HG03354 (cell line): Measurements from ENCODE around the gene STIM2.
"Not testable (repeated sequence)": the region's sequence is repeated elsewhere in the genome, so short reads cannot be mapped to it uniquely, and the experiment has no call there.

Experiments
- ATAC-seq: cut with Tn5 transposase; IDR thresholded peaks from one replicate; pipeline ENCODE4 v1.9.1; 2021; ENCODE audit warnings: mild to moderate bottlenecking; ENCODE audit not compliant: unreplicated experiment, poor library complexity, severe bottlenecking

Gene STIM2

GRCh38 chr4:26860157-26860921, at the start of gene STIM2:
Gene STIM2 (plus strand): TSS chr4:26860841.
- peak; percentile 60 for ATAC-seq

- ATAC-seq: not testable (repeated sequence)
Observed at GRCh38 chr4:26811571-26811970, 49.1 kb upstream of the STIM2 start.

DNA sequence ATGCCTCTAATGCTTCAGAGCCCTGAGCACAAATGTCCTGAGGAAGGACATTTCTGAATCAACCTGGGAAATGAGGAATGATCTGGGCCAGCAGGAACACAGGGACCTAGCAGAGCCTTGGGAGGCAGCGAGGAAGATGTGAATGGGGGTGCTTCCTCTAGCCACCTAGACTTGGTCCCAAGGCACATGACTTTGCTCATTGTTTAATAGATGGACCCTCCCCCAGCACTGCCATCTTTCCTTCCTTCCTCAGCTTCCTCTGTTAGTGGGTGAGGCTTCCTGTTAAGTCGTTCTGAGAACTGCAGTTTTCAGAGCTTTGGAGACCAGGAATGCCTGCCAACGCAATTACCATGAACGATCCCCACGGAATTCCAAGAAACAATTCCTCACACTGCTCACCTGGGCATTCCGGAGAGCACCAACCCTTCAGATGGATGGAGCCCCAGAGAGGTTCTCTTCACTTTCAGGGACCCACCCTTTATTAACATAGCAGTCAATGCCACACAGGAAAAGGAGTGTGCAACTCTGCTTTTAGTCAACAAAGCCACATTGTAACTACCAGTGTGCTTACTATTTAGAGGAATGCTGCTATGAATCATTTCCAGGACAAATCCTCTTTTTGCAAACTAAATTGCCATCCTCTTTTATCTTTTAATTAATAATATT, 48.5 kb upstream of the STIM2 start:
- ATAC-seq: no peak

DNA sequence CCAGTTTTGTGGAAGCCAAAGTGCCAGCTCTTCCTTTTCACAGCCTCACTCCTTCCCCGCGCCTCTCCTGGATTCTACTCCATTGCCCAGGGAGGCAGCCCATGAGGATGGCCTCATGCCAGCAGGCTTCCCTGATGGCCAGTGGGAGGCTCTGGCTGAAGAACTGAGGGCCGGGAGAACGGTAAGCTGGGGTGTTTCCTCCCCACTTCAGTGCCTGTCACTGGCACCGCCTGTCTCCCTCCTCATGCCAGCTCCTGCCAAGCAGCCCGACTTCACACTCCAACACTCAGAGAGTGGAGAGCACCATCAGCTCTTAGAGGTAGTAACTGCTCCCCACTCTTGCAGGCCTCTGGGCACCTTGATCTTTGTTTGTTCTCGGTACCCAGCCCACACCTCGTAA, 46.9 kb upstream of the STIM2 start:
- ATAC-seq: no peak

- no peak for ATAC-seq
Observed at GRCh38 chr4:26815199-26815598, 45.4 kb upstream of the STIM2 start.

DNA sequence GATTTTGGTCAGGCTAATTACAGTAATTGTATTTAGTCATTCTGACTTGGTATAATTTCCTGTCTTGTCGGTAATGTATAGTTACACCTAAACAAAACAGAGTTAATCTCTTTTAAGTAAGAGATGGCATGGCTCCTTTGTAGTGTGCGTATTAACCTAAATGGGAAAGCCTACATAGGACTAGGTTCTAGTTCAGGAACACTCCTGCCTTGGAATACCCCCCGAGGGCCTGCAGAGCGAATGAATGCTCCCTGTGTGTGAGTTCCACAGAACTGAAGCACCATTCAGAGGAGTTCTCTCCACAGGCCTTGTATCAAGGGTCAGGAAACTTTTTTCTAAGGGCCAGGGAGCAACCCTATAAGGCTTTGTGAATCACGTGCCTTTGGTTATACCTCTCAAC, 44.9 kb upstream of the STIM2 start:
- ATAC-seq: no peak

DNA sequence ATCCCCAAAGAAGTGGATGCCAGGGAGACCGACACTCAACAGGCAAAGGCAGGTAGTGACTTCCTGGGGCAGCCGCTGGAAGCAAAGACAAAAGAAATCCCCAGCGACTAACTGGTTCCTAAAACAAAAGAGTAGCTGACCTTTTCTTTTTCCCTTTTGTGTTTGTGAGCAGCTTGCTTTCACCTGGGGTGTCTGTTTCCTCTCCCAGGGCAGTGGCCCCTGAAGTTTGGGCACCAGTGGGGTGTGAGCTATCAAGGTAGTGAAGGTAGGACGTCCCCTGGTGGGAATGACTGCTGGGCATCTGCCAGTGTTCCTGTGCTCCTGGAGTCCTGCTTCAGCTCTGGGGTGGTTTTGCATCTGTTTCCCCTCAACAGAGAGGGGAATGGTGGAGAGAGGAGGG, 41.6 kb upstream of the STIM2 start:
- ATAC-seq: no peak

GRCh38 chr4:26819478-26820095, 41.1 kb upstream of the STIM2 start:
- ATAC-seq: peak; percentile 25

DNA sequence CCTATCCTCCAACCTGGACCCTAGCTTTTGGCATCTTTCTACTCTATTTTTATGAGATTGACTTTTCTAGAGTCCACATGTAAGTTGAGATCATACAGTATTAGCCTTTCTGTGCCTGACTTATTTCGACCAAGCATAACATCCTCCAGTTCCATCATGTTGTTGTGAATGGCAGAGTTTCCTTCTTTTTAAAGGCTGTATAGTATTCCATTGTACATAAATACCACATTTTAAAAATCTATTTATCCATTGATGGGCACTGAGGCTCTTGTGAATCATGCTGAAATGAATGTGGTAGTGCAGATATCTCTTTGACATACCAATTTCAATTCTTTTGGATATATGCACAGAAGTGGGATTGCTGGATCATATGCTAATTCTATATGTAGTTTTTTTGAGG, 40.3 kb upstream of the STIM2 start:
- no peak for ATAC-seq

DNA sequence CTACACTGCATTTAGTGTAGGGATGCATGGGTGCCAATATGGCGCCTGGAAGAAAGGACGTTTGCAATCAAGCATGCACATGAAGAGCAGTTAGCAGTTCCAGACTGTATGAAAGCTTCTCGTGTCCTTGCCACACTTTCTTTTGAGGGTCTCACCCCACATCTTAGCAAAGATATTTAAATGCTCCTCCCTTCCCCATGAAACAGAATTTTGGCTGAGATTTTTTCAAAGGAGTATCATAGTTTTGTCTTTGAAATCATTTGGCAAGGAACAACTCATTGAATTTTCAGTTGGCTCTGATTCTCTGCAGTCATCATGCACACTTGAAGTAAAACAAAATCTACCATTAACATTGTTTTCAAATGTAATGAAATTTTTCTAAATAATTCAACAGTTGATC, 39.6 kb upstream of the STIM2 start:
- no peak for ATAC-seq

- ATAC-seq: no peak
Observed at GRCh38 chr4:26821677-26822503, 38.8 kb upstream of the STIM2 start.

GRCh38 chr4:26822546-26822945, 38.1 kb upstream of the STIM2 start:
- peak; percentile 67 for ATAC-seq

GRCh38 chr4:26822974-26823373, 37.7 kb upstream of the STIM2 start:
- ATAC-seq: not testable (repeated sequence)

- no peak for ATAC-seq
Observed at GRCh38 chr4:26823583-26823982, 37.1 kb upstream of the STIM2 start.

DNA sequence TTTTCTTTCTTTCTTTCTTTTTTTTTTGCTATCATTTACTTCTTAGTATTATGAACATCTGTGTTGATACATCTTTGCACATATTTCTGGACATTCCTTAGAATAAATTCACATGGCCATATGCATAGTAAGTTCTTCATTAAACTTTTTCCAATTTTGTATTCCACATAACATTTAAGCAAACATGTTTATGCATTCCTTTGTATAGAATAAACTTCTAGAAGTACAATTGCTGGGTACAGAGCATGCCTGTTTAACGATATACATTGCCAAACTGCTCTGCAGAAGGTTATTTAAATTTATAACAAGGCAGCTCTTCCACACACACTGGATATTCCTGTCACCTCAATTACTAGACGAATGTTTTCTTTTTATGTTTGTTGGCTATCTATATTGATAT, 36.0 kb upstream of the STIM2 start:
- no peak for ATAC-seq

GRCh38 chr4:26826721-26827120, 33.9 kb upstream of the STIM2 start:
- peak; percentile 86 for ATAC-seq

GRCh38 chr4:26827336-26827735, 33.3 kb upstream of the STIM2 start:
- ATAC-seq: not testable (repeated sequence)

- no peak for ATAC-seq
Observed at GRCh38 chr4:26827798-26828197, 32.8 kb upstream of the STIM2 start.

GRCh38 chr4:26829018-26829417, 31.6 kb upstream of the STIM2 start:
- ATAC-seq: no peak

DNA sequence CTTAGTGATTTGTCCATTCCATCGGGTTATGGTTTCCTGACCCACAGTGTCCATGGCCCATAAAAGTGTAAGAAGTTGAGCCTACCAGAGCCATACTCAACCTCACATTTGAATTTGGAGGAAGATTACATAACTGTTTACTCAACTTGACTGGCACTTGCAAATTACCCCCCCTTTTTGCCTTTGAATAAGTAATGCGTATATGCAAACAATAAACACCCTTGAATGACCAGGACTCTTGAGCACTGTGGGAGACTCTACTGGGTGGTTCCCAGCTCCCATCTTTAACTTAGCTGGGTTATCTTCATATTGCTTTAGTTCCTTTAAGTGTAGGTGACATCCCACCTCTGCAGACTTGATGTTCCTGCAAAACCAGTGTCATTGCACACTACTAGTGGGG, 30.6 kb upstream of the STIM2 start:
- ATAC-seq: no peak
